Measurements from ENCODE around the gene ARHGAP25. TPM values are rescaled to one million over a fixed set of nuclear protein-coding genes. Genes with fewer than 3 reads are reported as not detected.

Gene ARHGAP25
- polyA plus RNA-seq, 3 donors = 20.8 to 56.8 (median 36.3) TPM

DNA sequence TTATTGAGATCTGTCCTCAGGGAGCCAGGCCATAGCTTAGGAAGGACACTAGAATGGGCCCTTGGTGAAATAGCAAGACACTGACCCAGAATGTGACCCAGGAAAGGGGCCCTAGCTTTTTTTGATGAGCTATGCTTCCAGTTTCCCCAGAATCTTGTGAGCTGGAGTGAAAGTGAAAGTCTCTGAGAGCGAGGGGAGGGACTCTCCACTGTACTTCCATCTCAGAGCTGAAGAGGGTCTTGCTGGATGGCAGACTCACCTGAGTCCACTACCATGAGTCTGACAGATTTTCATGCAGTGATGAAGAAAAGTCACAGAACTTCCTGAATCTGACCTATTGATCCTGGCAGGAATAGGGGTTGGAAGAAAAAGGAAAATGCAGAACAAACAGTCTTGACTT is 3.1 kb downstream of the ARHGAP25 start:
- Histone ChIP-seq H3K9ac (ENCODE audit: insufficient read depth, low read length, poor library complexity, severe bottlenecking) (peak overlapping the region; percentile 45), H3K79me2 (ENCODE audit: insufficient read depth, low read length) (peaks cover 86% of the 10 kb centered on the region), H3K9me3 (replicated peaks in 1 of 2; ENCODE audit: control insufficient read depth in 1 of 2, insufficient read depth in 1 of 2, low read length in 2 of 2) (no peaks in the 10 kb centered on the region), H3K4me3 (replicated peaks in 1 of 3; ENCODE audit: low read depth in 2 of 3, low read length in 3 of 3) (peak overlapping the region; percentile 66 to 100 (median 83)), H3K27ac (ENCODE audit: low read depth in 1 of 2, low read length in 2 of 2) (peak overlapping the region; percentile 49 to 96), H4K20me1 (ENCODE audit: insufficient read depth, low read length) (peaks cover 8% of the 10 kb centered on the region), H3K4me2 (replicated peaks; ENCODE audit: extremely low read depth, low read length, poor library complexity, severe bottlenecking) (peak overlapping the region; percentile 88), H3K36me3 (replicated peaks in 1 of 2; ENCODE audit: control insufficient read depth in 1 of 2, insufficient read depth in 2 of 2, low read length in 2 of 2) (peaks cover 0 to 8% of the 10 kb centered on the region in 2 donors), H3K4me1 (ENCODE audit: control insufficient read depth in 1 of 2, insufficient read depth in 2 of 2, low read length in 2 of 2) (peaks cover 82 to 91% of the 10 kb centered on the region in 2 donors), H2AFZ (ENCODE audit: insufficient read depth, low read depth, low read length, poor library complexity, severe bottlenecking) (peak overlapping the region; percentile 54), H3K27me3 (ENCODE audit: control insufficient read depth in 2 of 2, insufficient read depth in 2 of 2, low read length in 2 of 2) (no peaks in the 10 kb centered on the region)
- intact Hi-C loops (cut with micrococcal nuclease) = loop anchor here in 1 of 2 donors (5.0 to 10.0 kb wide), 2 partner anchors 35 to 273 kb away; partner anchors contain the start of genes APLF and FBXO48
- no peak overlapping the region for H3K4me3 Mint-ChIP-seq
- DNase-seq = peak in 2 of 3 donors; percentile 65 to 67
- peaks cover 20 to 28% of the 10 kb centered on the region in 2 donors for H3K36me3 Mint-ChIP-seq
- TF ChIP-seq, protein P1, sequence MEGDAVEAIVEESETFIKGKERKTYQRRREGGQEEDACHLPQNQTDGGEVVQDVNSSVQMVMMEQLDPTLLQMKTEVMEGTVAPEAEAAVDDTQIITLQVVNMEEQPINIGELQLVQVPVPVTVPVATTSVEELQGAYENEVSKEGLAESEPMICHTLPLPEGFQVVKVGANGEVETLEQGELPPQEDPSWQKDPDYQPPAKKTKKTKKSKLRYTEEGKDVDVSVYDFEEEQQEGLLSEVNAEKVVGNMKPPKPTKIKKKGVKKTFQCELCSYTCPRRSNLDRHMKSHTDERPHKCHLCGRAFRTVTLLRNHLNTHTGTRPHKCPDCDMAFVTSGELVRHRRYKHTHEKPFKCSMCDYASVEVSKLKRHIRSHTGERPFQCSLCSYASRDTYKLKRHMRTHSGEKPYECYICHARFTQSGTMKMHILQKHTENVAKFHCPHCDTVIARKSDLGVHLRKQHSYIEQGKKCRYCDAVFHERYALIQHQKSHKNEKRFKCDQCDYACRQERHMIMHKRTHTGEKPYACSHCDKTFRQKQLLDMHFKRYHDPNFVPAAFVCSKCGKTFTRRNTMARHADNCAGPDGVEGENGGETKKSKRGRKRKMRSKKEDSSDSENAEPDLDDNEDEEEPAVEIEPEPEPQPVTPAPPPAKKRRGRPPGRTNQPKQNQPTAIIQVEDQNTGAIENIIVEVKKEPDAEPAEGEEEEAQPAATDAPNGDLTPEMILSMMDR (IDR thresholded peaks at IDR 0.05) = no peak
- H3K9me3 Mint-ChIP-seq = no peaks in the 10 kb centered on the region
- peak overlapping the region; percentile 94 to 100 (median 98) for H3K27ac Mint-ChIP-seq
- no CpG with 5 or more reads among the region's 1 CpG for WGBS (ENCODE audit: insufficient coverage)
- H3K27me3 Mint-ChIP-seq (ENCODE audit: low read depth in 3 of 3) = peaks cover 0 to 3% (median 2%) of the 10 kb centered on the region in 3 donors
- peaks cover 63% of the 10 kb centered on the region for H3K4me1 Mint-ChIP-seq

- peak in 1 of 3 donors; percentile 53 for DNase-seq
- intact Hi-C loops (cut with micrococcal nuclease) = loop anchor here in 1 of 2 donors (5.0 to 10.0 kb wide), 2 partner anchors 33 to 274 kb away; partner anchors contain the start of genes APLF and FBXO48
- Histone ChIP-seq H3K27ac (ENCODE audit: low read depth in 1 of 2, low read length in 2 of 2) (peak overlapping the region; percentile 49 to 96), H3K9me3 (replicated peaks in 1 of 2; ENCODE audit: control insufficient read depth in 1 of 2, insufficient read depth in 1 of 2, low read length in 2 of 2) (no peaks in the 10 kb centered on the region), H3K4me1 (ENCODE audit: control insufficient read depth in 1 of 2, insufficient read depth in 2 of 2, low read length in 2 of 2) (peaks cover 82 to 91% of the 10 kb centered on the region in 2 donors), H3K36me3 (replicated peaks in 1 of 2; ENCODE audit: control insufficient read depth in 1 of 2, insufficient read depth in 2 of 2, low read length in 2 of 2) (peaks cover 0 to 8% of the 10 kb centered on the region in 2 donors), H3K79me2 (ENCODE audit: insufficient read depth, low read length) (peaks cover 87% of the 10 kb centered on the region), H3K4me2 (replicated peaks; ENCODE audit: extremely low read depth, low read length, poor library complexity, severe bottlenecking) (peak overlapping the region; percentile 88), H4K20me1 (ENCODE audit: insufficient read depth, low read length) (peaks cover 19% of the 10 kb centered on the region), H3K9ac (ENCODE audit: insufficient read depth, low read length, poor library complexity, severe bottlenecking) (no peak overlapping the region), H3K4me3 (replicated peaks in 1 of 3; ENCODE audit: low read depth in 2 of 3, low read length in 3 of 3) (peak overlapping the region in 1 of 3 experiments; percentile 83), H2AFZ (ENCODE audit: insufficient read depth, low read depth, low read length, poor library complexity, severe bottlenecking) (no peak overlapping the region), H3K27me3 (ENCODE audit: control insufficient read depth in 2 of 2, insufficient read depth in 2 of 2, low read length in 2 of 2) (no peaks in the 10 kb centered on the region)
- TF ChIP-seq, protein P1 (IDR thresholded peaks at IDR 0.05) = no peak
- peaks cover 0 to 3% (median 2%) of the 10 kb centered on the region in 3 donors for H3K27me3 Mint-ChIP-seq (ENCODE audit: low read depth in 3 of 3)
- peaks cover 24 to 28% of the 10 kb centered on the region in 2 donors for H3K36me3 Mint-ChIP-seq
- H3K4me1 Mint-ChIP-seq = peaks cover 76% of the 10 kb centered on the region
- H3K4me3 Mint-ChIP-seq = no peak overlapping the region
- peak overlapping the region; percentile 87 to 100 (median 98) for H3K27ac Mint-ChIP-seq
- no peaks in the 10 kb centered on the region for H3K9me3 Mint-ChIP-seq
- WGBS (ENCODE audit: insufficient coverage) = no CpG with 5 or more reads among the region's 3 CpGs
These were observed 4.4 kb downstream of the ARHGAP25 start for GRCh38 chr2:68738906-68739594.

Measured in CD14-positive monocyte (primary cell).